Subcutaneous abdominal adipose tissue (tissue), 5 donors: Measurements from ENCODE around the gene ADPRH.
A peak's percentile ranks its signal among the peaks of the same experiment; 100 is the strongest.

Experiments
- H3K27ac ChIP-seq: one replicate; pipeline ENCODE4 v1.7.0; 2013; ENCODE audit warnings: low read depth, mild to moderate bottlenecking, inconsistent platforms, low read length, moderate library complexity
- H3K27me3 ChIP-seq, 5 donors: one replicate each; pipeline ENCODE4 v1.7.0; 2013; ENCODE audit warnings: low read length in 5 of 5, inconsistent platforms in 1 of 5; ENCODE audit not compliant: control insufficient read depth in 5 of 5, insufficient read depth in 4 of 5
- H3K36me3 ChIP-seq, 5 donors: one replicate each; pipeline ENCODE4 v1.7.0; 2013; ENCODE audit warnings: low read length in 5 of 5; ENCODE audit not compliant: control insufficient read depth in 5 of 5, insufficient read depth in 5 of 5
- H3K4me1 ChIP-seq, 5 donors: one replicate each; pipeline ENCODE4 v1.7.0; 2013; ENCODE audit warnings: low read length in 5 of 5, mild to moderate bottlenecking in 3 of 5, moderate library complexity in 1 of 5; ENCODE audit not compliant: control insufficient read depth in 5 of 5, insufficient read depth in 5 of 5
- H3K4me3 ChIP-seq, 5 donors: one replicate each; pipeline ENCODE4 v1.7.0; 2013; ENCODE audit warnings: low read length in 5 of 5, low read depth in 1 of 5
- H3K9ac ChIP-seq, 5 donors: one replicate each; pipeline ENCODE4 v1.7.0; 2013; ENCODE audit warnings: low read length in 5 of 5, mild to moderate bottlenecking in 4 of 5, moderate library complexity in 3 of 5
- H3K9me3 ChIP-seq, 5 donors: one replicate each; pipeline ENCODE4 v1.7.0; 2013; ENCODE audit warnings: low read length in 5 of 5; ENCODE audit not compliant: control insufficient read depth in 5 of 5
- donor health status: healthy.
- donor health status: healthy.
- donor health status: healthy.
- donor health status: healthy.
- donor health status: healthy.

ADPRH gene

GRCh38 chr3:119602676-119603075 is 23.4 kb downstream of the ADPRH start:
- H3K4me1 ChIP-seq: peaks cover 1 to 22% (median 8%) of the 10 kb centered on the region in 5 donors
- H3K27ac ChIP-seq: no peak overlapping the region
- no peak overlapping the region for H3K9ac ChIP-seq
- H3K4me3 ChIP-seq: no peak overlapping the region
- no peaks in the 10 kb centered on the region for H3K27me3 ChIP-seq
- H3K36me3 ChIP-seq: no peaks in the 10 kb centered on the region
- H3K9me3 ChIP-seq: no peaks in the 10 kb centered on the region

- H3K4me1 ChIP-seq: peaks cover 0 to 7% (median 0%) of the 10 kb centered on the region in 5 donors
- no peak overlapping the region for H3K4me3 ChIP-seq
- H3K9ac ChIP-seq: no peak overlapping the region
- H3K27me3 ChIP-seq: no peaks in the 10 kb centered on the region
- no peaks in the 10 kb centered on the region for H3K36me3 ChIP-seq
- no peak overlapping the region for H3K27ac ChIP-seq
- no peaks in the 10 kb centered on the region for H3K9me3 ChIP-seq
These were observed 25.6 kb downstream of the ADPRH start for GRCh38 chr3:119604878-119605277.

- Histone ChIP-seq H3K9me3 (no peaks in the 10 kb centered on the region), H3K4me1 (no peaks in the 10 kb centered on the region), H3K4me3 (no peak overlapping the region), H3K27me3 (no peaks in the 10 kb centered on the region), H3K9ac (no peak overlapping the region), H3K36me3 (no peaks in the 10 kb centered on the region), H3K27ac (no peak overlapping the region)
These were observed 29.2 kb downstream of the ADPRH start for GRCh38 chr3:119608405-119609000.

- Histone ChIP-seq H3K36me3 (no peaks in the 10 kb centered on the region), H3K27me3 (no peaks in the 10 kb centered on the region), H3K27ac (no peak overlapping the region), H3K9ac (no peak overlapping the region), H3K4me1 (no peaks in the 10 kb centered on the region), H3K9me3 (no peaks in the 10 kb centered on the region), H3K4me3 (no peak overlapping the region)
These were observed 30.0 kb downstream of the ADPRH start for GRCh38 chr3:119609301-119609700.

GRCh38 chr3:119611664-119612063 is 32.4 kb downstream of the ADPRH start:
- no peak overlapping the region for H3K9ac ChIP-seq
- no peaks in the 10 kb centered on the region for H3K27me3 ChIP-seq
- no peak overlapping the region for H3K27ac ChIP-seq
- H3K4me1 ChIP-seq: no peaks in the 10 kb centered on the region
- no peak overlapping the region for H3K4me3 ChIP-seq
- no peaks in the 10 kb centered on the region for H3K36me3 ChIP-seq
- no peaks in the 10 kb centered on the region for H3K9me3 ChIP-seq

GRCh38 chr3:119613201-119613600 is 33.9 kb downstream of the ADPRH start:
- Histone ChIP-seq H3K9ac (no peak overlapping the region), H3K4me3 (no peak overlapping the region), H3K27ac (no peak overlapping the region), H3K9me3 (no peaks in the 10 kb centered on the region), H3K4me1 (no peaks in the 10 kb centered on the region), H3K27me3 (no peaks in the 10 kb centered on the region), H3K36me3 (no peaks in the 10 kb centered on the region)

GRCh38 chr3:119613872-119614271 is 34.6 kb downstream of the ADPRH start:
- H3K4me3 ChIP-seq: no peak overlapping the region
- no peaks in the 10 kb centered on the region for H3K36me3 ChIP-seq
- no peaks in the 10 kb centered on the region for H3K9me3 ChIP-seq
- no peak overlapping the region for H3K27ac ChIP-seq
- H3K4me1 ChIP-seq: peaks cover 0 to 1% (median 0%) of the 10 kb centered on the region in 5 donors
- no peak overlapping the region for H3K9ac ChIP-seq
- no peaks in the 10 kb centered on the region for H3K27me3 ChIP-seq

GRCh38 chr3:119616056-119616455 is 36.8 kb downstream of the ADPRH start:
- Histone ChIP-seq H3K9ac (no peak overlapping the region), H3K4me1 (peaks cover 0 to 7% (median 0%) of the 10 kb centered on the region in 5 donors), H3K4me3 (no peak overlapping the region), H3K27me3 (no peaks in the 10 kb centered on the region), H3K9me3 (no peaks in the 10 kb centered on the region), H3K27ac (no peak overlapping the region), H3K36me3 (no peaks in the 10 kb centered on the region)

GRCh38 chr3:119619094-119619493 is 39.8 kb downstream of the ADPRH start:
- Histone ChIP-seq H3K9me3 (no peaks in the 10 kb centered on the region), H3K4me1 (peaks cover 0 to 7% (median 0%) of the 10 kb centered on the region in 5 donors), H3K27me3 (no peaks in the 10 kb centered on the region), H3K27ac (no peak overlapping the region), H3K9ac (no peak overlapping the region), H3K4me3 (peak overlapping the region in 1 of 5 donors; percentile 37), H3K36me3 (no peaks in the 10 kb centered on the region)

- H3K27me3 ChIP-seq: no peaks in the 10 kb centered on the region
- H3K9me3 ChIP-seq: no peaks in the 10 kb centered on the region
- H3K4me1 ChIP-seq: peaks cover 0 to 14% (median 0%) of the 10 kb centered on the region in 5 donors
- no peak overlapping the region for H3K4me3 ChIP-seq
- H3K27ac ChIP-seq: no peak overlapping the region
- H3K36me3 ChIP-seq: no peaks in the 10 kb centered on the region
- H3K9ac ChIP-seq: no peak overlapping the region
These were observed 41.6 kb downstream of the ADPRH start for GRCh38 chr3:119620899-119621298.
